ENCODE data around the gene KLC1.

Gene KLC1

DNA sequence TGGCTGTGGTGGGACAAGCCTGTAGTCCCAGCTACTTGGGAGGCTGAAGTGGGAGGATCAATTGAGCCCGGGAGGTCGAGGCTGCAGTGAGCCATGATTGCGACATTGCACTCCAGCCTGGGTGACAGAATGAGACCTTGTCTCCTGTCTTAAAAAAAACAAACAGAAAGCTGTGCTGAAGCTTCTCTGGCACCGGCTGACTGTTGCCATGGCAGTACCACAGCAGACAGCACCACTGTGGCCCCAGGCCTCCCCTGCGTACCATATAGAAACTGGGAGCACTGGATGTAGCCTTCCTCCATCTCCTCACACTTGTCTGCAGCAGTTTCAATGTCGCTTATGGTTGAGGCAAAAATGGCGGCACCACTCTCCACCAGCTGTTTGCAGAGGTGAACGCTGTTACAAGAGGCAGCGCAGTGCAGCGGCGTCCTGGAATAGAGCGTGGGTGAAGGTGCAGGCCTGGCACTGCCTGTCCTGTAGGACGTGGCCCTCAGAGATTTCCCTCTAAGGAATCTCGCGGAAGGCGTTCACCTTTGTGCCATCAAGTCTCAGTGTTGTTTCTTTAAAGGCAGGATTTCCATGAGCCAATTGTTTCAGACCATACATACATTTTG lies 108.5 kb downstream of the KLC1 start:
- DNase-seq, result no peak

DNA sequence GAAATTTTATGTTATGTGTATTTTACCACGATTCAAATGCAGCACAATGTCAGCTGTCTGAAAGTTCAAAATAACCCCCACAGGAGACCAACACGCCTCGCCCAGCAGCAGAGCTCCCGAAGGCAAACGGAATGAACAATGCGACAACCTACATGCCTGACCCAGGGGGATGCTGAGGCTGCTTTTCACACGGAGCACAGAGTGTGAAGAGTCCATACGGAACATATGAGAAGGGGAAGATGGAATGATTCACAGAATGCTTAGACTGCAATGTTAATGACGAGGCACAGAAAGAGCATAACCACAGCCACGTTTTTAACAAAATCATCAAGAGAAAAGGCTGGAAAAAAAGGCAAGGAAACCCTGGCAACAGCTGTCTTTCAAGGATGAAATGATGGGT lies 109.2 kb downstream of the KLC1 start:
- no peak for DNase-seq

DNA sequence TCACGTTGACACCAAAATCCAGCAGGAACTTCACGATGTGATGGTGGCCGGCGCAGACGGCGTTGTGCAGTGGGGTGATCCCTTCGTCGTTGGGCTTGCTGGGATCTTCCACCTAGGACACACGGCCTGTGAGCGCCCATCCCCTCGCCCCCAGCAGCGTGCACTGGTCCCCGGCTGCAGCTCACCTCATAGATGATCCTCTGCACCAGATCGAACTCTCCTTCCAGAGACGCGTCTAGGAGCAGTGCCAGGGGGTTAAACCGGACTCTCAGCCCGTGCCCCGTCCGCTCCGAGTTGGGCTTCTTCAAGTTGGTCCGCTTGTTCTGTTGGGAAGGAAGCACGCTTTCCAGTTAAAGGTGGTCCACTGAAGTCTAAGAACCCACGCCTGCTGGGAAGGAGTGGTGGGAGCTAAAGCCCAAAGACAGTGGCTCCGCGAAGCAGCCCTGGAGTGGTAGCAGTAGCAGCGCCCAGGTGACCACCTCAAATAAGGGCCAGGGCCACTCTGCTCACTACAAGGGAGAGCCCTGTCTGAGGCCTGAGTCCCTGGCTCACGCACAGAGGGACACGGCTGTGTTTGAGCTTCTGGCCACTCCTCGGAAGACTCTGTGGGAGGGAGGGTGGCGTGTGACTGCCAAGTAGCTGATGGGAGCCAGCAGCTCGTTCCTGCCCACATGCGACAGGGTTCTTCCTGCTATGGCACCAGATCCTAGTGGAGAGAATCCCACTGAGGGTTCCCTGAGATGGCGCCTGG lies 109.9 kb downstream of the KLC1 start:
- no peak for DNase-seq

DNA sequence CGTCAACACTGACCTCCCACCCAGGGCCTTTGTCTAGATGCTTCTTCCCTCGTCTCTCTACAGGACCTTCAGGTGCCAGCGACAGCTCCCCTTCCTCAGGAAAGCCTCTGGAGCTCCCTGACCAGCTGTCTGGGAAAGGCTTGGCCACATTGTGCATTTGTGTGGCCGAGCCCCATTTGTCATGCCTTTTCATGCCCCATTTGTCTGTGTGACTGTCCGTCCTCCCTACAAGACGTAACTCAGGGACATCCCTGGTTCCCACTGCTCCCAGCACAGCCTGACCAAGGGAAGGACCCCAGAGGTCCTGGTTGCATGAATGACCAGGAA lies 110.4 kb downstream of the KLC1 start:
- DNase-seq, result no peak

DNA sequence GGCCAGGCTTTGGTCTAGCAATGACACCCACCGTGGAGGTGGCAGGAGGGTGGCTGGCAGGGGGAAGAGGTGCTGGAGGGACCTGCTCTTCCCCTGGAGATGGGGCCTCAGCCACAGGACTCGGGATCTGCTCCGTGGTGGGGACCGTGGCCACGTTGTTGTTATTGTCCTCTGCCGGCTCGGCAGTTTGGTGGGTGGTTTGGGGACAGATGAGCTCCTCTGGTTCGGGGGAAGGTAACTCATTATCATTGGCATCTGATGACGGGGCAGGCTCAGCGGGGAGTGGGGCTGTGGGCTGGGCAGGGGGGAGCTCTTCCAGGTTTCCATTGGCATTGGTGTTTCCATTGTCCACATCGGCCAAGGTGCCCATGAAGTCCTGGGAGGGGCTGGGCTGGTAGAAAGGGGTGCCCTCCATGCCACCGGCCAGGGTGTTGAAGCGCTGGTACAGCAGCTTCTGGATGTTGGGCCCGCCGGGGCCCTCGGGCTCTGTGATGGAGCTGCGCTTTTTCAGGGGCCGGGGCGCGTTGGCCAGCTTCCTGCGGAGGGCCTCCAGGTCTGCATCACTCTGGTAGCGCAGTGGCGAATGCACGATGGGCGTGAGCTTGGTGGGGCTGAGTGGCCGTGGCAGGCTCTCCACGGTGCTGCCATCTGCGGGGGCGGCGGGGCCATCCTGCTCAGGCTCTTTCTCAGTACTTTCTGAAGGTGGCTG lies 110.9 kb downstream of the KLC1 start:
- DNase-seq, result no peak

DNA sequence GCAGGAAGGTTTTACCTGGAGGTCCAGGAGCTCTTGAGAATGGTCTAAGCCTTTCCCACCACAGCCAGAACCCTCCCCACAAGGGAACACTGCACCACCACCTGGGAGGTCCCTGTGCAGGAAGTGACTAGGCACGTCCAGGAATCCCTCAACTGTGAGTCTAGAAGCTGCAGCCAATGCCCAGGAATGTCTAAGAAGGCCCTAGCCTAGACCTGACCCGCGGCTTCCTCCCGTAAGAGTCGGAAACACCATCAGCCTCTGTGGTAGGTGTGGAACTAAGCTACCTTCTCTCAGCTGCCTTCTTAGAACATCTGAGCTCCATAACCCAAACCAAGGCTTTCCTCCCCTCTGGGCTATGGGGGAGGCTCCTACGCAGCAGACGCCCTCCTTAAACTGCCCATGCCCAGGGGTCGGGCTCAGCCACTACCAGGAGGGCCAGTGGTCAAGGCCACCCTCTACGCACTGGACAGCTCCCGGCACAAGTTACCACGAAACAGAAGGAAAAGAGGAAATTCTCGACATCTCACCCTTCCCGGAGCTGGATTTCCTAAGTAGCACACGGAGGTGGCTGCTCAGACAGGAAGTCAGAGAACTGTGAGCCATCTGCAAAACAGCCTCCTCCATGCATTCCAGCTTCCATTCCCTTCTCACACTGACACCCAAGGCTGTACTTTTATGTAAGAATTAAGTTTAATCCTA lies 112.1 kb downstream of the KLC1 start:
- no peak for DNase-seq

DNA sequence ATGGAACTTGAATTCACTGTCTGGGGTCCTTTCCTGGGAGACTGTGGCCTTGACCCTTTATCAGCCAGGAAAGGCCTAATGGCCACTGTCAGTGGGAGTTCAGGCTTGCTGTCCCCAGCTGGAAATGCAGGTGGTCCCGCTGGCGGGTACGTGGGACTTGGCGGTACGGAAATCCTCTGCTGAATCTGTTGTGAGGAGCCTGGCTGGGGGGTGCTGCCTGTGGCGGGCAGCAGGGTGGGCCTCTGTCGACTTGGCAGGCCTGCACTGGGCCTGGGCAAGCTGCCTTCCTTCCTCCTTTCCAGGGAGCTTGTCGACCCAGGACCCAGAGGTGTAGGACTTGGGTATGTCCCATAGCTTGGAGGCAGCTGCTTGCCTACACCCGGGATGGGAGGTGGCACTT lies 112.9 kb downstream of the KLC1 start:
- DNase-seq, result no peak

DNA sequence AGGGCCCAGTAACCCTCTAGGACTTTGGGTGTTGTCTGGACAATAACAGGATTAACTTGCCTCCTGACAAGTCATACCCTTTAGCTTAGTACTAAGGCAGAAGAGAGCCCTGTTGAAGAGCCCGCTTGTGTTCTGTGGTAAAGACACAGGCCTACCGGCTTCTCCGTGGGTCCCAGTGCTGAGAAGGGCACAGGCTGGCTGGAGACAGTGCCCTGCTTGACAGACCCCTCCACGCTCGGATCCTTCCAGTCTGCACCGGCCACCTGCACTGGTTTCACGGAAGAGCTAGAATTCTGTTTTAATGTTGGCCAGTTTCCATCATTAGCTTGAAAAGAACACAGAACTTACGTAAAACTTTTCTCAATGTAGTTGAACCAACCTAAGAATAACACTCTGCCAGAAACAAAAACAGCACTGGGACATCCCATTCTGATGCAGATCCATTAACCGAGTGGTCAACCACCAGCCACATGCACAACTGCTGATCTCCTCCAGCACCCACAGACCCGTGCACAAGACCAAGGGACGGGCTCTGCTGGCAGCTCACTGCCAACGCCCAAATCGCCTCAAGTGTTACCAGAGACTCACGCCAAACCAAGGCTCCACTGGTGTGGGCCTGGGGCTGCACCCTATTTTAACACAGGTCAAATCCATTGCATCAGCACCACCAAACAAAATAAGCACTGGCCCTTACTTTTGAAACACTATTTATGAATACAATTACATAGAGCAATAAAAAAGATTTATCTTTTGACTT lies 113.7 kb downstream of the KLC1 start:
- DNase-seq, result no peak

DNA sequence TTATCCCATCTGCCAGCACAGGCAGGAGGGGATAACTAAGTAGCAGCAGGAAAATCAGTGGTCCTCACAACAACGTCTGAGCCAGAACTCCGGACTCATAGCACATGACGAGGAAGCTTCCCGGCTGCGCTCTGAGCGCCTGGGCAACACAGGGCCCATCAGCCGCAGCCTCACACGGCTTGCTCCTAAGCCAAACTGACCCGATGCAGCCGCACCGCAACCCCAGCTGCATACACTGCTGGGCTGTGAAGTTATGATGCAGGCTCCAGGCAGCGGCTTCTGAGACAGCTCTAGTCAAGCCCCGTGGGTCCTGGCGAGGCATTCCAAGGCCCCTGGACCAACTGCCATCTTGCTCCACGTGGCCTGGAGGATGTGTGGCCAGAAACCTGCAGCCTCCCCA lies 114.7 kb downstream of the KLC1 start:
- no peak for DNase-seq

DNA sequence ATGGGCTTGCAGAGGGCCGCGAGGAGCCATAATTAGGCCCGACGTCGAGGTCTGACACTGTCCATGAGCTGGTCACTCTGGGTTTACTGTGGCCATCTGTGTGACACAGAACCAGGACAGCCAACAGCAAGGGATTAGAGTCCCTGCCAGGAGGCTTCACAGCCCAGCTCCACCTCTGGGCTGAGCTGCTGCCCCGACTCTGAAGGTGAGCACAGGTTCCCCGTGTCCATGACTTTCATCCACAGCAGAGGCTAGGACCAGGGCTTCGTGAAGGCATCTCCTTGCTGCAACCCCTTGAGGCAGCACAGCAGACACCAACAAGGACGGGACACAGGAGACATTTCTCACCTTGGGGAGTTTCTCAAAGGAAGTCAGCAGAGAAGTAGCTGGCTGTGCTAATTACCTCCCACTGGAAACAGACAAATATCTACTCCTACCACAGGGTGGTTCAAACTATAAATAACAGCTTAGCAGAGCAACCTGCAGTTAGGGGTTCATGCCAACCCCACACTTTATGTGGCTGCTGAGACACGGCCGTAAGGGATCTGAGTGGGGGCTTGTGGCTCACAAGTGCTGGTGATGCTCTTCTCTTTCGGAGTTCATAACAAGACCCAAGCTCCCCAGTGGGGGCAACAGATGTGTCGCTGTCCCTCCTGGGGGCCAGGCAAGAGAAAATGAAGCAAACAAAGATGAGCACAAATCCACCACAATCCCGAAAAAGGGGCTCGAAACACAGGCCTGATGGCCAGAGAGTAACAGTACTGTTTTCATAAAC lies 115.8 kb downstream of the KLC1 start:
- no peak for DNase-seq

DNA sequence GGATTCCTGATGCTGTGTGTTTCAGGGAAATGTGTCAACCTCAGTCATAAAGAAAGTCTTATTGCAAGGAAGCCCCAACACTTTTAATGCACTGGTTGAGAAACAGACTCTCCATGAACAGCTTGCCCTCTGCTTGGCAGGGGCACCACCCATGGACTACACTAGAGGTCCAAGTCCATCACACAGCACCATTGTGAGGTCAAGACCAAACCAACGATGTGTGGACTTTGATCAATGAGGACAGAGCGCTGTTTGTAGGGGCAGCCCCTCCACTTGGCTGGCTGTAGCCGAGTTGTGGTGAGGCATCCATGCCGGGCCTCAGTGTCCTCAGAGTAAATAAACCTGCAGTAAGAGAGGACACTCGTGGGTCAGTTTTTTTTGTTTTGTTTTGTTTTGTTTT lies 116.4 kb downstream of the KLC1 start:
- no peak for DNase-seq

DNA sequence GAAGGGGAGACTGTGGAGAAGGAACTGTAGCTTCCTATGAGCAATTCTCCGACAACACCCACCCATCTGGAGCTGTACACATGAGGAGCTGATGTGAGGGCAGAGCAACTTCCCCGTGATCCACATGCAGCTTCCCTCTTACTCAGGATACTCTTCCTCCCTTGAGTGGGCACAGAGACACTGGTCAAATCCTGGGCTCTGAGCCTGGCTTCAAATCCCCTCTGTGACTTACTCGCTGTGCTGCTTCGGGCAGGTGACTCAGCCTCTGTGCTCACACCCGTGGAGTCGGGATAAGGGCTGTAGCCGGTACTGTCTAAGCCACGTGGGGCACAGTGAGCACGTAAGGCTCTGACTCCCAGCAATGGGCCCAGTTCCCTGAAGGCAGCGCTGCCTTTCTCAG lies 117.7 kb downstream of the KLC1 start:
- no peak for DNase-seq

DNA sequence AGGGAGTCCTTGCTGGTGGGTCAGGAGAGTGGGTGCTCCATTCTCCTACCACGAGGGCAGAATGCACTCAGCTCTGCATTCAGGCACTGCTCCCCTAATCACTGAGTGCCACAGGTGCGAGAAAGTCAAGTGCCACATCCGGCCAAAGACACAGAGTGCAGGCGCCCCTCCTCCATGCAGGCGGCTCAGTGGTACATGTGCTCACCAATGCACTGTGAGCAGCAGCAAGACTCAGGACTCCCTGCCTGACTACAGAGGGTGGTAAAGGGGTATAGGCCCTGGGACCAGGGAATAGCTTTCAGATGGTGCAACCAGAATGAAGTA lies 119.5 kb downstream of the KLC1 start:
- peak; percentile 65 for DNase-seq

DNA sequence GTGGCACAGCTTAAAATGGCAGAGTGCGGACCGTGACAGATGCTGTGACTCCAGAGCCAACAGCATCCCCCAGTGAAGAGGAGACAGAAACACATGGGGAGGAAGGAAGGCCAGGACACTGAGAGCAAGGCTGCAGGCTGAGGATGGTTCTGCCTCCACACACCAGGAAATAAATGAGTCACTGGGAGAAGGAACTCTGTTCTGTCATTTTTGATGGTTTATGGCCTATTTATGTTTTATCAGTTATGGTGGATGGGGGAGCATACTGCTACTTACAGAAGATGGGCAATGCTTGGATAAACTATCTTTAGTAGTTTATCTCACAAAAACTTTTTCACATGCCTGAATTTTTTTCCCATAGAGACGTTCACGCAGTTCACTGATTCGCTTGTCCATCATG lies 120.4 kb downstream of the KLC1 start:
- DNase-seq, result no peak

DNA sequence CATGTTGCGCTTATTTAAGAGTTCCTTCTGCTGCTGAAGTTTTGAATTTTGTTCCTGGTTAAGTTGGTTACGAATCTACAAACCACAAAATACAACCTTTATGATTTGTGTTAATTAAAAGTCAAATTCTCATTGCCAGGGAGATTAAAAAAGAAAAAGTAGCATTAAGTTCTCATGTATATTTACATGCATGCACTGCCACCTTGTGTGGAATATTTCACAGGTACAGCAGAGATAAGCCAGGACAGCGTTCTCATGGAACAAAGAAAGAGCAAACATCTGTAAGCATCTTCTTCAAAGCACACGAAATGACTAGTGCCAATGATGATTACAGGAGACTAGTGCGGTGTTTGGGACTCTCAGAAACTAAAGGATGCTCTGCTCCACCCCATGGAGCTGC lies 120.8 kb downstream of the KLC1 start:
- DNase-seq, result no peak

Measured in CD4-positive, alpha-beta T cell treated with Interleukin-17A for 4 hours (primary cell).